GM12873 (cell line): ENCODE measurements around the gene TECPR2.

Source experiments
- TF ChIP-seq, protein P1 (sequence below): IDR thresholded peaks from 2 replicates; pipeline ENCODE4 v1.5.1; 2012; ENCODE audit warnings: low read depth, mild to moderate bottlenecking, moderate library complexity, low read length, control low read depth; ENCODE audit not compliant: insufficient read depth; ENCODE audit errors: missing control alignments

TECPR2 gene

DNA sequence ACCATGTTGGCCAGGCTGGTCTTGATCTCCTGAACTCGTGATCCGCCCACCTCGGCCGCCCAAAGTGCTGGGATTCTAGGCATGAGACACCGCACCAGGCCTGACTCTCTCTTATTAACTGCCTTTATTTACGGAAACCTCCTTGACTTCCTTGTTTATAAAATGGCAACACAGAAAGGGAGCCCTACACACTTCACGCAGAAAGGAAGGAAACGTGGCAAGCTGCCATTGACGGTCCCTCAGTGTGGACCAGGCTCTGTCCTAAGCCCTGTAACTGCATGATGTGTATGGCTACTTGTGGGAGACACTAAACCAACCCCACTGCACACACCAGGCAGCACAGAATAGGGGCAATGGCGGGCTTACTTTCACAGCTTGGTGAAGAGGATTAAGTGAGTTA lies 11.7 kb upstream of the TECPR2 start:
- TF ChIP-seq, protein P1, sequence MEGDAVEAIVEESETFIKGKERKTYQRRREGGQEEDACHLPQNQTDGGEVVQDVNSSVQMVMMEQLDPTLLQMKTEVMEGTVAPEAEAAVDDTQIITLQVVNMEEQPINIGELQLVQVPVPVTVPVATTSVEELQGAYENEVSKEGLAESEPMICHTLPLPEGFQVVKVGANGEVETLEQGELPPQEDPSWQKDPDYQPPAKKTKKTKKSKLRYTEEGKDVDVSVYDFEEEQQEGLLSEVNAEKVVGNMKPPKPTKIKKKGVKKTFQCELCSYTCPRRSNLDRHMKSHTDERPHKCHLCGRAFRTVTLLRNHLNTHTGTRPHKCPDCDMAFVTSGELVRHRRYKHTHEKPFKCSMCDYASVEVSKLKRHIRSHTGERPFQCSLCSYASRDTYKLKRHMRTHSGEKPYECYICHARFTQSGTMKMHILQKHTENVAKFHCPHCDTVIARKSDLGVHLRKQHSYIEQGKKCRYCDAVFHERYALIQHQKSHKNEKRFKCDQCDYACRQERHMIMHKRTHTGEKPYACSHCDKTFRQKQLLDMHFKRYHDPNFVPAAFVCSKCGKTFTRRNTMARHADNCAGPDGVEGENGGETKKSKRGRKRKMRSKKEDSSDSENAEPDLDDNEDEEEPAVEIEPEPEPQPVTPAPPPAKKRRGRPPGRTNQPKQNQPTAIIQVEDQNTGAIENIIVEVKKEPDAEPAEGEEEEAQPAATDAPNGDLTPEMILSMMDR, result no peak

DNA sequence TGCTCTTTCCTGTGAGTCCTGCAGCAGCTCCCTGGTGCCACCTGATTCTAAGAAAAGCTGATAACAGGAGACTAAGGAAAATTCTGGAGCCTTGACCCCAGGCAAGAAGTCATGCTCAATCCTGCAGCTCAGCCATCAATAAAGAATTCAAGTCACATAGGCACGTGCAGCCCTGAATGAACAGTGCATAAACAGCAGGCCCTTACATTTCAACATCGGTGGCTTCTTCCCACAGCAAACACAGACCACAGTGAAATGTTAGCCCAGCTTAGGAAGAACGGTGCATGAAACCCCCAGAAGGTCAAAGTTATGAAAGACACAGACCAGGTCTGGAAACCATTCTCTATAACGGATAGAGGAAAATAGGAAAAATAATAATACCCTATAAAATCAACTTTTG lies 10.5 kb upstream of the TECPR2 start:
- TF ChIP-seq, protein P1, result no peak

DNA sequence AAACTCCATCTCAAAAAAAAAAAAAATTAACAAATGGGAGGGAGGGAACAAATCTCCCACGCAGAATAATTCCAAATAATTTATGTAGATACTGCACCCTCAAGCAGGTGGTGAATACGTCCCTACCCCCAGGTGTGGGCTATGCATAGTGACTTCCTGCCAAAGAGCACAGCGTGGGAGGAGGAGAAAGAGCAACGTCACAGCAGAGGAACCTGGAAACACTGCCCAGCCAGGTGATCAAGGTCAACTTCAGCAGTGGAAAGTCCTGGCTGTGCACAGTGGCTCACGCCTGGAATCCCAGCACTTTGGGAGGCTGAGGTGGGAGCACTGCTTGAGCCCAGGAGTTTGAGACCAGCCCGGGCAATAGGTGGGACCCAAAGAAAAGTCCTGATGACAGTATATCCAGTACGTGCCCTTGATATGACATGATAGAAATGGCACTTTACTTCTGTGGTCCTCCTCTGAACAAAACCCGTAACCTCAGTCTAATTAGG lies 9.6 kb upstream of the TECPR2 start:
- TF ChIP-seq, protein P1, result no peak

DNA sequence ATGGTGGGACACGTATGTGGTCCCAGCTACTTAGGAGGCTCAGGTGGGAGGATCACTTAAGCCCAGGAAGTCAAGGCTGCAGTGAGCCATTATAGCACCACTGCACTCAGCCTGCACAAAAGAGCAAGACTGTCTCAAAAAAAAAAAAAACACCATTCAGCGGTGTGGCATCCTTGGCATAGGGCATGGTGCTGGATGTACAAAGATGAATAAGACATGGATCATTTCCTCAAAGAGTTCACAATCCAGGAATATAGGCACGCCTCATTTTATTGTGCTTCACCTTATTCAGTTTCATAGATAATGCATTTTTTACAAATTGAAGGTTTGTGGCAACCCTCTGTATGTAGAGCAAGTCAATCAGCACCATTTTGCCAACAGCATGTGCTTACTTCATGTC lies 6.5 kb upstream of the TECPR2 start:
- TF ChIP-seq, protein P1, result no peak

DNA sequence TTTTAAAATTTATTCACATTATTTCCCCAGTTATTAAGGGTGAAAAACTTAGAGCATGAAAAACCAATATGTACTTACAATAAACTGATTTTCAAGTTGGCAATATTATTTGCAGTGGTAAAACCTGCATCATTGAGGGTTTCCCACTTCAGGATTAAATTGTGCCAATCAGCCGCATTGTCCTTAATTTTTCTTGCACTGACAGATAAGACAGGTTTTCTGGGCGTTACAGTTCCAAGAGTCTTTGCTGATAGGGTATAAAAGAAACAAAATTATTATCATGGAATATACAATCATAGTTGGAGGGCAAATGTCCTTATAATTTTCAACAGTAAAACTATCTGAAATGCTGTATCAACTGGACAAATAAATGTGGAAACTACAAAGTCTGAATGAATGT lies 3.4 kb upstream of the TECPR2 start:
- TF ChIP-seq, protein P1, result no peak

DNA sequence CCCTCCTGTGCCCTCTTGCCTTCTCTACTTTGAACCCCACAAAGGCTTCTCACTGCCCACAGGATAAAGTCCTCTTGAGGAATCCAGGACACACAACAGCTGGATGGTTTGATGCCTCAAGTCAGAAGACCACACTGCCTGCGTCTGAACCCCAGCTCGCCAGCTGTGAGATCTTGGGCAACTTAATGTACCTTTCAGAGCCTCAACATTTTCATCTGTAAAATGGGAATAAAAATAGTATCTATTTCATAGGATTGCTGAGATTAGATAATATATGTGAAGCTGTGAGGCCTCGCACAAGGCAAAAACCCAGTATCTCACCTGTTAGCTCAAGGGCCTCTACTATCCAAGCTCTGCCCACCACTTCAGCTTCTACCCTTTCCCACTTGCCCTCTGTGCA lies 2.4 kb upstream of the TECPR2 start:
- TF ChIP-seq, protein P1, result no peak

DNA sequence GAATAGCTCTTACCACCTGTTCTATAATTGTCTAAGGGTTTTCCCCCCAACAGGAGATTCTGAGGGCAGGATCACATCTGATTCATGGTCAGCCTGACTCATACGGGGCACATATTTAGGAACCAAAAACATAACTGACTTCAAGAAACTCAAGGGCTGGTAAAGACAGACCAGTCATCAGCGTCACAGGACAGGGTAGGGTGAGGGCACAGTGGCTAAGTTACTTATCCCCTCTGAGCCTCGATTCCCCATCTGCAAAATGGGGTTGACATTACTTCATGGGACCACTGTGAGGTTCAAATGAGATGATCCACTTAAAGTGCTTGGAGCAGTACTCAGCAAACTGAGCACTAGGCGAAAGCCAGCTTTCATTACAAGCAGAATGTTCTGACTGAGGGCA lies 657 bp upstream of the TECPR2 start:
- TF ChIP-seq, protein P1, result no peak
